Activated T-cell treated with anti-CD3 and anti-CD28 coated beads, Interleukin-2, amount 50 U/mL, for 4 hours (primary cell): Measurements from ENCODE around the gene CASP3. TPM values are rescaled to one million over a fixed set of nuclear protein-coding genes. Genes with fewer than 3 reads are reported as not detected.
A peak's percentile ranks its signal among the peaks of the same experiment; 100 is the strongest.

Source experiments
- ATAC-seq, 2 donors: fragments of 200-7000 bp; cut with Tn5 transposase; one replicate each; pipeline ENCODE4 v1.10.0; 2021
- DNase-seq: peaks from one replicate; pipeline ENCODE4 v3.0.0-alpha.2; 2020
- H3K27me3 Mint-ChIP-seq: one replicate; pipeline ENCODE4 v1.8.0; 2021; ENCODE audit warnings: low read depth, mixed read lengths
- H3K36me3 Mint-ChIP-seq: one replicate; pipeline ENCODE4 v1.8.0; 2022; ENCODE audit warnings: mixed read lengths; ENCODE audit not compliant: insufficient read depth
- H3K4me1 Mint-ChIP-seq: one replicate; pipeline ENCODE4 v1.8.0; 2021; ENCODE audit warnings: low read depth, mixed read lengths
- H3K4me3 Mint-ChIP-seq: one replicate; pipeline ENCODE4 v1.8.0; 2021; ENCODE audit warnings: mild to moderate bottlenecking, moderate library complexity, mixed read lengths
- H3K9me3 Mint-ChIP-seq: one replicate; pipeline ENCODE4 v1.8.0; 2021; ENCODE audit warnings: mixed read lengths
- total RNA-seq, 3 donors: library from RNA; stranded (reverse); gene quantifications; one replicate each; pipeline ENCODE4 v1.2.1, GENCODE V29; 2021

Gene CASP3
- total RNA-seq, 3 donors from 2014 or later: 38.0 to 39.5 (median 38.6) TPM

DNA sequence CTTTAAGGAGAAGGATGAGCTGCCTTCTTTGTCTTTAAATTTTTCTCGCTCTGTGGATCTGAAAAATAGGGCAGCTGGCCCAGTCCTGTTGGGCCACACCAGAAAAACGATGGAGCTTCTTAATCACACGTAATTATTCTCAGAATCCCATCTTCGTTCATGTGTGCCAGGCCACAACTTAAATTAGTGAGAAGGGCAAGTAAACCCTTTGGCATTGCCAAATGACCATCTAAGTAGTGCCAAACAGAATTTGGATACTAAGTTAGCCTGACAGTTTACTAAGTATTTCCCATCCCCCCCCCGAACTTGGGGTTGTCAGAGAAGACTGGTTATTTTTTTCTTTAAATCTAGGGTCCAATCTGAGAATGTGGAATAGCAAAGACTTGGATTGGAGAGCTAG, 62.0 kb downstream of the CASP3 start:
- Mint-ChIP-seq H3K27me3 (no peaks in the 10 kb centered on the region), H3K4me1 (peaks cover 19% of the 10 kb centered on the region), H3K36me3 (no peaks in the 10 kb centered on the region), H3K9me3 (no peaks in the 10 kb centered on the region), H3K4me3 (no peak overlapping the region)
- DNase-seq: no peak
- no peak for ATAC-seq

GRCh38 chr4:184583738-184584502, 65.3 kb downstream of the CASP3 start:
- H3K4me3 Mint-ChIP-seq: no peak overlapping the region
- H3K4me1 Mint-ChIP-seq: peaks cover 19% of the 10 kb centered on the region
- no peaks in the 10 kb centered on the region for H3K27me3 Mint-ChIP-seq
- DNase-seq: no peak
- peak; percentile 73 to 74 for ATAC-seq
- no peaks in the 10 kb centered on the region for H3K36me3 Mint-ChIP-seq
- peaks cover 16% of the 10 kb centered on the region for H3K9me3 Mint-ChIP-seq

Other genes with a start within 250 kb of the CASP3 start
- 10 to 100 TPM; 29.3 to 37.4 (median 32.8) TPM for gene IRF2, start 174.9 kb downstream of the CASP3 start, total RNA-seq
- gene PRIMPOL, start 291 bp upstream of the CASP3 start, total RNA-seq: 1 to 10 TPM; 6.6 to 6.9 (median 6.7) TPM
- gene CENPU, start 84.6 kb upstream of the CASP3 start, total RNA-seq: 10 to 100 TPM; 27.9 to 31.4 (median 28.5) TPM
- gene ACSL1, start 176.5 kb upstream of the CASP3 start, total RNA-seq: 10 to 100 TPM; 24.2 to 28.3 (median 28.1) TPM